GM23248 (cell line): ENCODE measurements around the gene BYSL. TPM values are rescaled to one million over a fixed set of nuclear protein-coding genes. Genes with fewer than 3 reads are reported as not detected.

Experiments
- DNase-seq: peaks from one replicate; pipeline ENCODE4 v3.0.0-alpha.2; 2015
- H2AFZ ChIP-seq: fragments of 200-600 bp; sonication (generic); 2 replicates; pipeline ENCODE4 v1.6.1; 2016; ENCODE audit warnings: antibody characterized with exemption
- H3F3A ChIP-seq: fragments of 200-600 bp; sonication (generic); 2 replicates; pipeline ENCODE4 v1.6.1; 2016; ENCODE audit warnings: mild to moderate bottlenecking, antibody characterized with exemption, mixed run types; ENCODE audit not compliant: insufficient read depth
- H3K27ac ChIP-seq: fragments of 200-600 bp; sonication (generic); 2 replicates; pipeline ENCODE4 v1.5.1; 2016; ENCODE audit warnings: mild to moderate bottlenecking
- H3K27me3 ChIP-seq: fragments of 200-600 bp; sonication (generic); replicated peaks from 2 replicates; pipeline ENCODE4 v1.6.1; 2016; ENCODE audit warnings: mild to moderate bottlenecking; ENCODE audit not compliant: insufficient read depth
- H3K36me3 ChIP-seq: fragments of 200-600 bp; sonication (generic); 2 replicates; pipeline ENCODE4 v1.6.1; 2016; ENCODE audit warnings: low read depth, mild to moderate bottlenecking
- H3K4me1 ChIP-seq: fragments of 200-600 bp; sonication (generic); 2 replicates; pipeline ENCODE4 v1.6.1; 2016; ENCODE audit warnings: mild to moderate bottlenecking; ENCODE audit not compliant: insufficient read depth
- H3K4me2 ChIP-seq: fragments of 200-600 bp; sonication (generic); one replicate; pipeline ENCODE4 v1.6.1; 2016; ENCODE audit warnings: mild to moderate bottlenecking; ENCODE audit not compliant: unreplicated experiment
- H3K4me3 ChIP-seq: fragments of 200-600 bp; sonication (generic); 2 replicates; pipeline ENCODE4 v1.5.1; 2016; ENCODE audit warnings: mild to moderate bottlenecking
- H3K79me2 ChIP-seq: fragments of 200-600 bp; sonication (generic); 2 replicates; pipeline ENCODE4 v1.6.1; 2016; ENCODE audit warnings: mild to moderate bottlenecking; ENCODE audit not compliant: insufficient read depth
- H3K9ac ChIP-seq: fragments of 200-600 bp; sonication (generic); 2 replicates; pipeline ENCODE4 v1.6.1; 2016; ENCODE audit warnings: mild to moderate bottlenecking
- H3K9me2 ChIP-seq: fragments of 200-600 bp; sonication (generic); 2 replicates; pipeline ENCODE4 v1.6.1; 2016; ENCODE audit warnings: mixed run types, mild to moderate bottlenecking, moderate library complexity; ENCODE audit not compliant: insufficient read depth
- H3K9me3 ChIP-seq: fragments of 200-600 bp; sonication (generic); one replicate; pipeline ENCODE4 v1.6.1; 2017; ENCODE audit warnings: low read depth
- H4K20me1 ChIP-seq: fragments of 200-600 bp; sonication (generic); 2 replicates; pipeline ENCODE4 v1.6.0; 2016; ENCODE audit not compliant: insufficient read depth
- EZH2 ChIP-seq: fragments of 200-600 bp; sonication (generic); IDR thresholded peaks from 2 replicates; pipeline ENCODE4 v1.6.1; 2018; ENCODE audit warnings: antibody characterized with exemption, mild to moderate bottlenecking; ENCODE audit not compliant: insufficient read depth, poor library complexity, severe bottlenecking
- EZH2phosphoT487 ChIP-seq: fragments of 200-600 bp; sonication (generic); IDR thresholded peaks from 2 replicates; pipeline ENCODE4 v1.6.1; 2018; ENCODE audit warnings: antibody characterized with exemption, moderate library complexity, mild to moderate bottlenecking, low read depth; ENCODE audit not compliant: insufficient read depth
- WGBS, 2 experiments: methylation state at CpG; one replicate each; pipeline ENCODE4 v1.1.6; 2015 to 2017; ENCODE audit warnings: low lambda C conversion rate in 2 of 2, low coverage in 1 of 2; ENCODE audit errors: missing lambda C conversion rate in 2 of 2; 5-methylcytosine and 5-hydroxymethylcytosine counted together
- in situ Hi-C: fragments of 300-500 bp; cut with MboI; formaldehyde crosslinking; loops from 2 replicates; pipeline ENCODE4 v1.15.0; 2020
- polyA plus RNA-seq: library from polyadenylated mRNA; unstranded; fragments of >200 nt; fragmentation: Nextera tagmentation; extraction: Ambion mirVana; gene quantifications from 2 replicates; pipeline ENCODE4 v1.2.1, GENCODE V29; 2016
- total RNA-seq: library from RNA; depleted of rRNA; stranded (reverse); fragments of >200 nt; shearing (Covaris generic); gene quantifications from 2 replicates; pipeline ENCODE4 v1.2.3, GENCODE V29; 2014

The BYSL gene
- total and polyA plus RNA-seq, 2 experiments from 2014 or later: 11.0 to 28.0 TPM

DNA sequence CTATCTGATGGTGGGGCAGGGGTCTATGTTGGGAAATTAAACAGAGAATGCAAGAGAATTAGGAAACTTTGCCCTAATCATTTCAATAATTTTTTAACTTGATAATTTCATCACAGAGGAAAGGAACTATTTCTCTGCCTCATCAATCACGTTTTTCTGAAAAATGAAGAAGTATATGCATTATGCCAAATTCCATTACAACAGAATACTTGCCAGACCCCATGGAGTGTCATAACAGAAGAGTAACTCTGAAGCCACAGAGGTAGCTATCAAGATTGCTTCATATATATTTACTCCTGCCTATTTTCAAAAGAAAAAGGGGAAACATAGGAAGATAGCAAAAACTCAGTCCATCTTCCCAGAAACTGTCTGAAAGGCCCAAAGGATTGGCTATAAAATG lies 20.4 kb upstream of the BYSL start:
- no peaks in the 10 kb centered on the region for H3K27me3 ChIP-seq
- no peak overlapping the region for H3K27ac ChIP-seq
- H3F3A ChIP-seq: 0 out of 2 replicates have a peak, but pooled peaks cover 5% of the 10 kb centered on the region
- H3K9me3 ChIP-seq: no peaks in the 10 kb centered on the region
- H3K4me3 ChIP-seq: no peak overlapping the region
- 0 out of 2 replicates have a peak, but pooled peaks cover 3% of the 10 kb centered on the region for H3K79me2 ChIP-seq
- in situ Hi-C loops: no loop called here
- H3K4me2 ChIP-seq: no peak overlapping the region
- DNase-seq: no peak
- TF ChIP-seq EZH2phosphoT487: no peak
- no peak for TF ChIP-seq EZH2
- H3K9ac ChIP-seq: no peak overlapping the region
- H3K9me2 ChIP-seq: no peaks in the 10 kb centered on the region
- no peak overlapping the region for H2AFZ ChIP-seq
- no peaks in the 10 kb centered on the region for H4K20me1 ChIP-seq
- 98 to 100% methylated on average over 1 of the region's 1 CpG for WGBS, 2 experiments
- peaks cover 12% of the 10 kb centered on the region for H3K36me3 ChIP-seq
- peaks cover 5% of the 10 kb centered on the region; the same call in 1 of the 2 replicates for H3K4me1 ChIP-seq

DNA sequence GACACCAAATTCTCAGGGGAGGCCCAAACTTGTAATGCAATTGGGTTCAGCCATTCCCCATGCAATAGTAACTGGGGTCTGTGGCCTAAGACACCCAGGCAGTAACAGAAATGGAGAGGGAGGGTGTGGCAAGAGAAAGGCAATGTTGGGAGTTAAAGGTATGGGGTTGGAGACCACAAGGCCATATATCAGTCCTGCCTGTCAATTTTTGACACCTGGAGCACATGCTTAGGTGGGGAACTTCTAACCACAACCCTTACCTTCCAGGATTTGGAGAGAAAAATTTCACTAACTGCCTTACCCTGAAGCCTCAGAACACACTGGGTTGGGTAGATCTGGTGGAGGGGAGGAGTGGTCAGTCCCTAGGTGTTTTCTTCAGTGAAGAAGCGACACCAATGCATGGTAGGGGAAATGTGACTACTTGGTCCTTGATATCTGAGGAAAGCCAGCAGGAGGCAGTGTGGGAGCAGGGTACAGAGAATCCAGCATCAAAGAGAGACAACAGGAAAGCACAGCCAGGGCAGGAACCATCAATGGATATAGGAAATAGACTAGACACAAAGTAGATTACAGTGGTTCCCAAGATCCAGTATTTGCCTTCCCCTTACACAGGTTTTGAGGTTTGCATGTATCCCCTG lies 19.3 kb upstream of the BYSL start:
- Histone ChIP-seq H3K9me2 (no peaks in the 10 kb centered on the region), H3K9me3 (no peaks in the 10 kb centered on the region), H3K79me2 (0 out of 2 replicates have a peak, but pooled peaks cover 3% of the 10 kb centered on the region), H3K4me3 (no peak overlapping the region), H3K27me3 (no peaks in the 10 kb centered on the region), H3K4me2 (no peak overlapping the region), H4K20me1 (no peaks in the 10 kb centered on the region), H3F3A (no peaks in the 10 kb centered on the region), H3K36me3 (peaks cover 12% of the 10 kb centered on the region), H3K4me1 (no peaks in the 10 kb centered on the region), H2AFZ (no peak overlapping the region), H3K27ac (no peak overlapping the region), H3K9ac (no peak overlapping the region)
- no peak for TF ChIP-seq EZH2phosphoT487
- no peak for TF ChIP-seq EZH2
- 92 to 100% methylated on average over 1 of the region's 1 CpG for WGBS, 2 experiments
- in situ Hi-C loops: no loop called here
- DNase-seq: peak; percentile 42

DNA sequence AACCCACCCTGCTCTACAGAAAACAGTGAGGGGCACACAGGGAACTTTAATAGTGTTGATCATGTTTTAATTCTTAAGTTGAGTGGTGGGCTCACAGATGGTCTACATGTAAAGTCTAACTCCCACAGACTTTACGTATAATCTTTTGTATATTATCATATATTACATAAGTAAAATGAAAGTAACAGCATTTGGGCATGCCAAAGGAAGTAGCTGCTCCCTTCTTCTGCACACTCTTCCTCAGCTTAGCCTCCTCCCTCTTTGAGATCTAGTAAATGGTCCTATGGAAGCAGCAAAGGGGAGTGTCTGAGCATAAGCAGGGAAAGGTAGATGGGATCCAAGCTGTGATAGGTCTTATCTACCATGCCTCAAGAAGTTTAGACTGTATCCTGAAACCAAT lies 11.6 kb upstream of the BYSL start:
- Histone ChIP-seq H3K27me3 (no peaks in the 10 kb centered on the region), H3K9ac (no peak overlapping the region), H3K4me1 (no peaks in the 10 kb centered on the region), H3K9me3 (no peaks in the 10 kb centered on the region), H3K79me2 (peaks cover 54% of the 10 kb centered on the region), H3K27ac (no peak overlapping the region), H3K36me3 (peaks cover 20% of the 10 kb centered on the region), H3K4me2 (no peak overlapping the region), H3K4me3 (no peak overlapping the region), H3K9me2 (no peaks in the 10 kb centered on the region), H3F3A (no peaks in the 10 kb centered on the region), H4K20me1 (no peaks in the 10 kb centered on the region), H2AFZ (no peak overlapping the region)
- DNase-seq: no peak
- in situ Hi-C loops: no loop called here
- no peak for TF ChIP-seq EZH2
- no peak for TF ChIP-seq EZH2phosphoT487
- WGBS, 2 experiments: 94 to 97% methylated on average over 1 of the region's 1 CpG

DNA sequence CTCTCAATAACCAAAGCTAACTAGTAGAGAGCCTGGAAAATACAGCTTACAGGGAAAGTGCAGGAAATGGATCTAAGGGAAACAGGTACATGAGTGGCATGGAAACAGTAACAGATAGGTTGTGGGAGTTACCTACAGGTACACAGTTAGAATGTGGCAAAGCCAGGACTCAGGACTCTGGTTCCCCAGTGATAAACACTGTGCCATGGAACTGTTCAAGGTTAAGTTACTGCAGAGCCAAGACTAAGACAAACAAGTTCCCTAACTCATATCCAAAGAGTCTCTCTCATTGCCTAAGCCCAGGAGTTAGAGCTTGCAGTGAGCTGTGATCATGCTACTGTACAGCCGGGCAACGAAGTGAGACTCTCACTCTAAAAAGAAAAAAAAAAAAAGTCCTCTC lies 7.0 kb upstream of the BYSL start:
- in situ Hi-C loops: no loop called here

More for the DNA sequence above, 7.0 kb upstream of the BYSL start:
- Histone ChIP-seq H3K4me2 (no peak overlapping the region), H4K20me1 (no peaks in the 10 kb centered on the region), H3F3A (peaks cover 8% of the 10 kb centered on the region), H2AFZ (no peak overlapping the region), H3K36me3 (peaks cover 12% of the 10 kb centered on the region; the same call in 1 of the 2 replicates), H3K9me3 (no peaks in the 10 kb centered on the region), H3K4me3 (no peak overlapping the region), H3K27ac (no peak overlapping the region), H3K9me2 (no peaks in the 10 kb centered on the region), H3K79me2 (peaks cover 76% of the 10 kb centered on the region), H3K4me1 (peaks cover 19% of the 10 kb centered on the region), H3K27me3 (no peaks in the 10 kb centered on the region), H3K9ac (no peak overlapping the region)
- TF ChIP-seq EZH2 (no peak), EZH2phosphoT487 (no peak)
- no peak for DNase-seq
- WGBS, 2 experiments: 77 to 81% methylated on average over 2 of the region's 2 CpGs
